NCI-H146 (cell line): ENCODE results near the gene MAS1L.

Source experiments
- DNase-seq: peaks from one replicate; lab custom pipeline; 2025; lab: John Stamatoyannopoulos, UW

MAS1L gene

DNA sequence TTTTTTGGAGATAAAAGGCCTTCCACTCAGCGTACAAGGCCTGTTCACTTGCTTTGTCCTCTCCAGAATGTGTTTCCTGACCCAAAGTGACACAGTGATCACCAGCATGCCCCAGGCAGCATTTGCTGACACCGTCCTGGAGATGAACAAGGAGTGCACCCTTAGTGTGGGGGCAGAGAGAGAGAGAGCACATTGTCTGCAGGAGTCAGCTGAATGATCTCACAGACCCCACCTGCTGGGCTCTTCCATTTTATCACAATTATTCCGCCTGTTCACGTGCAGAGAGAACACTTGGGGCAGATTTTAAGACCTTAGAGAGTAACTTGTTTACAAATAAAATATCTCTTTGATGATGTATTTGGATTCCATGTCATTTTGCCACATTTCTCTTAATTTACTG is 22.4 kb upstream of the MAS1L start:
- DNase-seq, result peak; percentile 34

DNA sequence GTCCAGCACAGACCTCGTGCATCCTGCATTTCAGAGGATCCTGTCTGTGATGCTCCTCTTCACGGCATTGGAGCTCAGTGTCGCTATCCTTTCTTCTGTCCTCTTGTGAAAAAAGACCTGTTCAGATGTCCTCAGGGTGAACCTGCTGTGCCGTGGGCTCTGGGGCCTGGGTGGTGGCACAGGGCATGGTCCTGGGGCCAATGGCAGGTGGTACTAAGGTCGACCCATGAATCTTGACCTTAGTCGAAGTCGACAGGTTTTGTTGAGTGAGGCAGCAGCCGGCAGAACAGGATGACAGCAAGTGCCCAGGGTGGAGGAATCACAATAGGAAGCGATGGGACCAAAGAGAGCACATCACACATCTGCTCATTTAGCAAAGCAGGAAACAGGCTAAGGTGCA is 22.0 kb upstream of the MAS1L start:
- DNase-seq, result no peak

DNA sequence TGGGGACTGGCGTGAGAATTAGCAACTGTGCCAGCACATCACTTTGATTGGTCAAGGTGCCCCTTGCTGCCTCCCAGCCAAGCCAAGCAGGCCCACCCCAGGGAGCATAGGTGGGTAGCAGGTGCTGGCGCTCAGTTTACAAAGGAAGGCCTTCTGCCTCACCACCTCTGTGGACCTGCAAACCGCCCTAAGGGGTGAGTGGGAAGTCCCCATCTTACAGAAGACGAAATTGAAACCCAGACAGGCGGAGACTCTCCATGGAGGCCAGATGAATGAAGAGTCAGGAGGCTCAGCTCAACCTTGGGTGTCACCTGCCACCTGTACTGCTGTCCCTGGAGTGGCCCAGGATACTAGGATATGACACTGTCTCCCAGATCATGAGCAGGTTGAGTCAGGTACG is 21.5 kb upstream of the MAS1L start:
- no peak for DNase-seq

DNA sequence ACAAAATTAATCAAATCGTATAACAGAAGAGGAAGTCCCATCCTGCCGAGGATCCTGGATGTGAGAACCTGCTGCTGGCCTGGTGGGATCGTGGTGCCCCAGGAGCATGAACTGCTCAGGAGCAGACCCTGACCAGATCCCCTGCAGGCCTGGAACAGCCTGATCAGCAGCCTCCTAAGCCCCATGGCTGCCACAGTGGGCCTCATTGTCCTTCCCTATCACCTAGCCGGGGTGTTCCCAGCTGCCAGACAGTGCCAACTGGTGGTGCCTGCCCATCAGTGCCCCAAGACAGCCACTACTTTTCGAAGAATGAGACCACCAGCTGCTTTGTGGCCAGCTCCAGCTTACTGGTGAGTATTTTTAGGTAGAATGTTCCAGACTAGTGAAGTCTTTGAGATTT is 19.6 kb upstream of the MAS1L start:
- no peak for DNase-seq

DNA sequence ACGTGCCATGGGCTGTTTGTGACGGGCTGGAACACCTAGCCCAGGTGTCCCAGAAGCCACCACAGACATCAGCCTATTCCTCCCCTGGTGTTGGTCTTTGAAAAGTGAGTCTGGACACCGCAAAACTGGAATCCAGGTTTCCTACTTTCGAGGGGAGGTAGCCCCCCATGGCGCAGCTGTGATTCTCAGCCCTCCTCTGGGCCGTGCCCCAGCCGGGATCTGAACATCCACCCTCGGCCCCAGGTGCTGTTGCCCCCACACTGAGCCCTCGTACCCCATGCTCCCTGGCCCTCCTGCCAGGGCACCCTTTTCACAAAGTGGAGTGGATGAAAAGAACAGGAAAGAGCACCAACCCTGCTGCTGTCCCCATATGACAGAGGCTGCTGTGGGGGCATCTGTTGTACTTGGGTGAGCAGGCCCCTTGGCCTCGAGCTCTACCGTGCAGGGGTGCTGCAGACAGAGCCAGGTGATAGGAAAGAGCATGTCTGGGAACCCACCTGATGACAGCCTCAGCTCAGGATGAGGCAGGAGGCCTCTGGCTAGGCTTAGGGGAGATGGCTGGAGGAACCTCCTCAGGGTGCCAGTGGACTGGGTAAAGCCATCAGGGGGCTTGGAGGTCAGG is 18.8 kb upstream of the MAS1L start:
- DNase-seq, result no peak

DNA sequence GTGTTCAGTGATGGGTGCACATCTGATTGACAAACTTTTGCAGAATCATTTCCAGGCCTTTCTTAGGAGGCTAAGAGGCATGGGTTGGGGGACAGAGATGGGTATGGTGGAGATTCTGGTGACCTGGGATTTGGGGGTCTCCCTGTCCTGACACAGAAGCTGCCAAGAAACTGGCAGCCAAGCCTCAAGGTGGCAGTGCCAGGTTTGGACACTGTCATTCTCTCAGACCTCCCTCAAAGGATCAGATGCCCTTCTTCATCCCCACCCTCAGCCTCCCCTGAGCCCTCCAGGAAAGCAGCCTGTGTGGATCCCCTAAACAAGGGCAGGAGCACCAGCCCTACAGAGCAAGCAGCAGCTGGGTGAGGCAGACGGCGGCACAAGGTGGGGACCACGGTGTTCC is 18.1 kb upstream of the MAS1L start:
- no peak for DNase-seq

DNA sequence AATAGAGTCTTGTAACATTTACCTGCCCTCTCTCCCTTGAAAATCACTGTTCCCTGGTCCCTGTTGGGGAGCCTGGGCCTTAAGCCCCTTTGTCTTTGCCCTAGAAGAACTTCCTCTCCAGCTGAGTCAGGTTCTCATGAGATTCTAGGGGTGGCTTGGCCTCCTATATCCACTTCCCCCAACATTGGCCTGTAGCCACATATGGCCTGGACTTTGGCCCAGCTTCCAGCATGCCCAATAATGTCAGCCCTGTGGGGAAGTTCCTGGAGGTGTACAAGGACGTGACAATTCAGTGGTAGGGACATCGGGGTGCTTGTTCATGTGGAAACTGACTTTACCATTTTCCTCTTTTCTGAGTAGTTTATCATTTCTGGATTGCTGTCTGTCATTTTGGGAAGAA is 17.2 kb upstream of the MAS1L start:
- DNase-seq, result no peak

DNA sequence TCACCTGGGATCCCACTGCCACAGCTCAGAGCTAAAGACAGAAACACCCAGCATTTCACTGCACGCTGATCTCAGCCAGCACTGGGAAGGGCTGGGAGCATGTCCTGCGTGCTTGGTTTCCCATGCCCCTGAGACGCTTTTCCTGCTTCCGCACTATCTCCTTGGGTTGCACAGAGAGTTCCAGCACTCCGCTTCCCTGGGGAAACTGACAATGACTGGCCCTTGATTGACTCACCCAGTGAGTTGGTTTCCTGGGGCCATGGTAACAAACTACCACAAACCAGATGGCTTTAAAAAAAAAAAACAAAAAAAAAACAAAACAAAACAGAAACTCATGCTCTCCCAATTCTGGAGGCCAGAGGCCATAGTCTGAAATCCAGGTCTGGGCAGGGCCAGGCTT is 14.8 kb upstream of the MAS1L start:
- no peak for DNase-seq

DNA sequence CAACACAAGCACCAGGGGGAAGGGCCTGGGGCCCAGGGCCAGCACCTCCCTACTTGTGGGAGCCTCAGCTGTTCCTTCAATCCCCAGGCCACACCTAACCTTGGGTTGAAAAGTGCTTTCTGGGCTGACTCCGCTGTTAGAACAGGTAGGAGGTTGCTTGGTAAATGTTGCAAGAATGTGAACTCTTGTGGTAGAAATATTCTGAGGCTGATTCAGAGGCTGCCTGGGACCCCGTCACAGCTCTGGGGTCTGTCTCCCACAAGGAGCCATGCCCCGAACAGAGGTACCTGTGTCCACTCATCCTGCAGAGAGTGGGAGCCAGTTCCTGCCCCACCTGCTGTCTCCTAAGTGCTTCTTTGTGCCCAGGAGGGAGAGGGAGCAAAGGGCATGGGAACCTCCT is 14.4 kb upstream of the MAS1L start:
- DNase-seq, result no peak

DNA sequence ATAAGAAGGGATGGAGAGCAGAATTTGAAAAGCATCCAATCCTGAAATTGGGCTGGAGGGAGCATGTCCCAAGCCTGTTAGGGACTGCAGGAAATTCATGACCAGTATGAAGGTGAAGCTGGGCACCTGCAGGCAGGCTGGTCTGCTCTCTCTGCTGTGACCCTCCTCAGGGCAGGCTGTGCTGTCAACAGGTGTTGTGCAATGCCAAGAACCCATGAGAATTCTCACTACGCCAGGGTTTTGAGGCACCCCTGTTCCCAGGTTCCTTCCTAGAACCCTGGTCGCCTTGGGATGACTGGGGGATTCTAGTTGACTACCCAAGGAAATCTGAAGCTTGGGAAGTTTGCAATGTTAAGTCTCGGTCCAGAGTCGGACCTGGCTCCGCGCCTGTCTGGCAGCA is 13.3 kb upstream of the MAS1L start:
- DNase-seq, result no peak

DNA sequence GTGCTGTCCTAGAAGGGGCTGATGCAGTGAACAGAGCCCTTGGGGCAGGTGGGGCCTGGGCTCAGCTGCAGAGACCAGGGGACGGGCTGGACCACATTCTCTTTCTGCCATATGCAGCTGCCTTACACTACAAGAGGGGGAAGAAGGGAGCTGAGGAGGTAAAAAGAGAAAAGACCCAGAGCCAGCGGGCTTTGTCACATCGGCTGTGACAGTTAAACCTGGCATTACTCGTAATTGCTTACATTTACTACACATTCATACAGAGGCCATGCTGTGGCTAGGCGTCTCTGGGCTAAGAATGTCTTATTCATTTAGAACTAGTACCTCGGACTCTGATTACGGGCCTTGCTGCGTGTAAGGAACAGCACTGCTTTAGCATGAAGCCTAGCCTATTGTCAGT is 12.8 kb upstream of the MAS1L start:
- no peak for DNase-seq

DNA sequence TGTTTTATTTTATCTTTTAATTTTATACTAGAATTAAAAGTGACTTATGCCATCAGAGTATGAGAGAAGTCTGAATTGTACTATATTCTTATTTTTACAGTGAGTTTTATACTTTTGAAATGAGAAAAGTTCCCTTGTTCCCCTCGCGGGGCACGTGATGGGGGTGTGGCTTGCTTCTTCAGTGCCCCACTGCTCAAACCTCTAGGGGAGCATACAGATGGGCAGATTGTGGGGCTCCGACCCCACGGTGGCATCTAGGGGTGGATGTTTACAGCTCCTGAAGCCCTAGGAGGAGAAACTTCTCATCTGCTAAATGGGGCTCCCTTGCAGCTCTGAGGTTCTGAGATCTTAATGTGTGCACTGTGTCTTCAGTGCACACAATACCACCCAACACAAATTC is 11.9 kb upstream of the MAS1L start:
- no peak for DNase-seq

DNA sequence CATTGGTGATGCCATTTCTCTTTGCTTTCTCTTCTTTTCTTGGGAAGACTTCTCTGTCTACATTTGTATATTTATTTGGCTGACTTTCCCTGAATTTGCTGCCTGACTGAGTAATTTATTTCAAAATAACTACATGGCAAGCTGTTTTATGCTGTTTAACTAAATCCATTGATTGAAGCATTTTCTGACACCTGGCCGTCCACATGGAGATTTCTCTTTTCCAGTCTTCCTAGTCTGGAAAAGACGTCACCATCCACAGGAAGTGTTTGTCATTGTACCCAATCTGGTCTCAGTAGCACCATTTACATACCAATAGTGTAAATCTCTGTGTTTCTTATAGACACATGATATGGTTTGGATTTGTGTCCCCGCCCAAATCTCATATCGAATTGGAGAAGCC is 9.2 kb upstream of the MAS1L start:
- no peak for DNase-seq

DNA sequence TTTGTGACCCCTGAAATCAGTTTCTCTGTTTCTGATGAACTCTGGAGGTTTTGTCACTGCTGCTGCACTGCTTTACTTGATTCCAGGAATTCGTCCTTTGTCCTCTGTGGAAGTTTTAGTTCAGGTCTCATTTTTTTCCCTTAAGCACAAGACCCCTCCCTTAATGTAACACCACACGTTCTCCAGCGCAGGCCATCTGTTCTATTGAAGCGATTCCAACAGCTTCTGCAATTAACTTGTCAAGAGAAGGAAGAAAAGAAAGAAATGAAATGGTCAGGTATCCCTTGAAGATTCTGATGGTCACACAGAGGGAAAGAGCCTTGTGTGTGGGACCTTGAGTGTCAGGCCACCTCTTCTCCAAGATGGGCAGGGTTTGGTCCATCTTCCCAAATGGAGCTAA is 7.8 kb upstream of the MAS1L start:
- DNase-seq, result no peak

DNA sequence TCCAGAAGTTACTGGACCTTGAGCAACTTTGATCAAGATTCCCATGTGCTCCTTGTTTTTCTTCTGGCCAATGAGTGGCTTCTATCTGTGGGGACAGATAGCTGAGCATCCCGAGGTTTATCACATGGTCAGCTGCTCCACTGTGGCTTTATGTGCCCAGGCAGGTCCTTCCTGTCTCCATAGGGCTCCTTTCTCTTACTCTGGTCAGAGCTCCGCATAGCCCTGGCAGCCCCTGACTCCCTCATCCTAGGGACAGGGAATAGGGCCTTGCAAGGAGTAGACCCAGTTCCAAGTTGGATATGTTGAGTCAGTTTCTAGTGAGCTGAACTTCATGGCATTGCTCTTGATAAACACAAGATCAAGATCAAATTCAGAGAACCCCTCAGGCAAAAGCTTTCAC is 6.4 kb upstream of the MAS1L start:
- DNase-seq, result no peak

DNA sequence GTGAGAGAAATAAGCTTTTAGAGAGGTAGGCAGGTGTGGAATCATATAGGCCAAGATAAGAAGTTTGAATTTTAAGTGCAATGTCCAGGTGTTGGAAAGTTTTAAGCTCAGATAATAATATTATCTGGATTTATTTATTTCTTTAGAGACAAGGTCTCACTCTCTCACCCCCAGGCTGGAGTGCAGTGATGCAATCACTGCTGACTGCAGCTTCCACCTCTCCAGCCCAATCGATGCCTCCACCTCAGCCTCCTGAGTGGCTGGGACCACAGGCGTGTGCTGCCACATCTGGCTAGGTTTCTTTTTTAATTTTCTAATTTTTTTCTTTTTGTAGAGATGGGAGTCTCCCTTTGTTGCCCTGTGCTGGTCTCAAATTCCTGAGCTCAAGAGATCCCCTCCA is 5.5 kb upstream of the MAS1L start:
- no peak for DNase-seq

DNA sequence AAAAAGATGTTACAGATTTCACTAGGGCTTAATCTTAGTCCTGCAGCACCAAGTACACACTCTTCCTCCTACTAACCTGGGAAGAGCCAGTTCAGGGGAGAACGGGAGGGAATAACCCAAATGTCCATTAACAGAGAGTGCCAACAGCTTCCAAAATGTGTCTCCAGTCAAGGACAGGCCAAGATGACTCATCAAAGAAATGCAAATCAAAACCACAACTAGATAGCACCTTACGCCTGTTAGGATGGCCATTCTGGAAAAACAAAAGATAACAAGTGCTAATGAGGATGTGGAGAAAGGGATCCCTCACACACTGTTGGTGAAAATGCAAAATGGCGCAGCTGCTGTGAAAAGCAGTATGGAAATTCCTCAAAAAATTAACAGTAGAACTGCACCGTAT is 3.8 kb upstream of the MAS1L start:
- DNase-seq, result no peak

DNA sequence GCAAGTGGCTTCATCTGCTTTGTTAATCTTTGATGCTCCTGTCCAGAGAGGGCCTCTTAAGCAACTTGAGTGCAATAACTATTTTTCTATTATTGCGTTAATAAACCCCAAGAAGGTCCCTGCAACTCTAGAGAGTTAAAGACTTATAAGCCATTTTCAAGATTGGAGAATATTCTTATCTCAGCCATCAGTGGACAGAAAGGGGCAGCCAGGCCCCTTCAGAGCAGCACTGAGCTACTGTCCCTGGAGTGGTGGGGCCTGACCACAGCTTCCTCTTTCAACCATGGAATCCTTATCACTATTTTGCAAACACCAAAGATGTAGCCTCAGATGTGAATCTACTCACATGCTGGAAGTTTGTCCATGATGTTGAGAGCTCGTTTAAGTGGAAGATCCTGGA is 2.8 kb upstream of the MAS1L start:
- DNase-seq, result no peak

DNA sequence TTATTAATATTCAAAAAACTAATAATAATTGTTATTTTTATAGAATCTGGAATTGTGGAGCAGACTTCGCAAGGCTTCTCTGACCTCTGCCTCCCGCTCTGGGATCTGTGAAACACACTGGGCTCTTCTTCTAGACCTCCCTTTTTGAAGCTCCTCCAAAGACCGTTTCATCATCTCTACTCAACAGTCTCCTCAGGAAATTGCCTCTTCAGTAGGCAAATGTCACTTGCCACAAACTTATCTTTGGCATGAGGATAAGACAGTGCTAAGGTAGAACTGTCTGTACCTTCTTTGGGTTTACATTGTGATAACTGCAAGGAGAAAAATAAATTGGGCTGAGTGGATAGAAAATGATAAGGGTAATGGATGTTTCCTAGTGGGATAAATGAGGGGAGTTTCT is 2.3 kb upstream of the MAS1L start:
- no peak for DNase-seq

DNA sequence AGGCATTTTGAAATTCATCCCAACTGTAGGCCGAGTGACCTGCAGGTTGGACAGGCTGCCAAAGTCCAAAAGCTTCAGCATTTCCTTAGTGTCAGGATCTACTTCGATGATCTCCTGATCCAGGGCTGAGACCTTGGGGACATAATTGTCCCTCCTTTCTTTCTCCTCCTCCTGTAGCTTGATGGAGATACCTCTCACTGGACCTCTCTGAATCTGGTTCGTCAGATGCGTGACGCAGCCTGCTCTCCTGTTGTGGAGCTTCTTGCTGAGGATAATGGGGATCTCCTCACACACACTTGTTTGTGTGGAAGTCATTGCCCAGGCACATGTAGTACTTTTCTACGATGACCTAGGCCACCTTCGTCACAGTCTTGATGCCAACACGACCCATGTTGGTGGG is 1.5 kb upstream of the MAS1L start:
- no peak for DNase-seq

DNA sequence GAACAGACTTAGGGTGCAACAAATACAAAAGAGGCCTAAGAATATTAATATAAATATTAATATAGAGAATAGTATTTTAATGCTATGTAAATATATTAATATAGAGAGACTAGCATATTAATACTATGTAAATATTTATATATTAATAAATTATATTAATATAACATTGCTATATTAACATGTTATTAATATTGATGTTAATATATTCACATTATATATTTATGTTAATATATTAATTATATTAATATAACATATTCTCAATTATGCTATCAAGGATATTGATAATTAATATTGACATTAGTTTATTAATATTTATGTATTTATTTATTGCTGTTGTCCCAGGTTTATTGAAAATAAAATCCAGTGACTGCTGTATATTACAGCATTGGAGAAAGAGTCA is 1.1 kb upstream of the MAS1L start:
- no peak for DNase-seq

DNA sequence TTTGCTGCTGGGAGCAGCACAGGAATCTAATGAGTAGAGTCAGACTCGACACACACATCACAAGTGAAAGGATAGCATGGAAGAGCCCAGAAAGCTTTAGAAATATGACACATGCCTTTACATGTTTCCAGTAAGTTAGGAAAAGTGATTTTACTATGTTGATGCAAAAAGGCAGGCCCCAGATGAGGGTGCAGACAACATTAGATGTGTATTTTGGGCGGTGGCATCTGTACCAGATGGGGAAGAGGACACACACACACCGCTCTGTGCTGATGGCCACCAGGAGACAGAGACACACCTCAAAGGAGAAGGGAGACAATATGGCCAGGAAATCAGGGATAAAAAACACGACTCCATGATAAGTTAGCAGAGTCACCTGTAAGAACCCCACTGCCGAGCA is 625 bp downstream of the MAS1L start:
- DNase-seq, result no peak

DNA sequence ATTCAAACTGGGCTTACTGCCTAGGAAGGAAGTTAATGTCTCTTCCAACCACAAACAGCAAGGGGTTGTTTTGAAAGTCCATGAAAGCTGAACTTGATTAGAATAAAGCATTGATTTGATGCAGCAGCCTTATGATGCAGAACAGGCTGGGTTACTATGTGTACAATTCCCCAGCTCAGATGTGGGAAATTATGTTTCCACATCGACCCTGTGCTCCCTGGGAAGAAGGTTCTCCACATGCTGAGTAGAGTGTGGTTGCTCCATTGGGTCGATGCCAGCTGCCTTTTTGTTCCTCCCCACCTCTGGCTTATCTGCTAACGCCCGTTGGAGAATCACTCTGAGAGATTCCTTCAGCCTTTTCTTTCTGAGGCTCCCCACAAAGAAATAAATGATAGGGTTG is 1.2 kb downstream of the MAS1L start:
- no peak for DNase-seq

DNA sequence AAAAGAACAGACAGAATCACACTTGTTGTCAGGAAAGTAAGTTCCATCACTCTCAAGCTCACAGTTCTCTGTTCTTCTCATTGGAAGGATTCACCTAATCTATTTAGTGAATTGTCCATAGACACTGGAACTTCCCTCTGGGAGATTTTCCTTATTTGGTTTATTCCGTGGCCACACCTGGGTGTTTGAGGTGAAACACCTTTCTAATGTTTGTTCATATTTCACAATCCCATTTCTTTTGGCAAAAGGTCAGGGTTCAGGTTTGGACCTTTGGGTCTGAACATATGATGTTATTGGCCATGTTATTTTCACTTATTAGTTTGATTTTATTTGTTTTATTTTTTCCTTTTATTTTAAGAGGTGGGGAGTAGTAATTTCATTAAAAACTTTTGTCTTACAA is 4.0 kb downstream of the MAS1L start:
- DNase-seq, result no peak

DNA sequence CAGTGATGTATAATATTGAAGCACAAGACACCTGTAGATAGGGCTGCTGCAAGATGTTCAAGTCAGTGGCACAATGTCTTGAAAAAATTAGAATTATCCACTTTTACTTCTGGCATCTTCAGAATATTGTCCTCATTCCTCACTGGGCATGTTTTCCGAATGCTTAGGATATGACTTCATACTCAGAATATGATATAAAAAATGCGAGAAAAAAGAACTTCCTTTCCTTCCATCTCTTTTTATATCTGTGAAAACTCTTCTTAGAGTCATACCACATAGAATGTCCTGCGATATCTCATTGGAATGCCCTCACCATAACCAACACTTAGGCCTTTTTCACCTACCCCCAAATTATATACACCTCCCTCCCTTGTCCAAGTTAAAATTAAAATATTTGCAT is 4.6 kb downstream of the MAS1L start:
- DNase-seq, result no peak
